BLaER1 treated with 17β-estradiol and CSF1 and Interleukin-3, amounts not matched to agents 10 nM and 100 nM (cell line): ENCODE results near the gene COX7A2L.
A peak's percentile ranks its signal among the peaks of the same experiment; 100 is the strongest.
"Not testable (repeated sequence)": the region's sequence is repeated elsewhere in the genome, so short reads cannot be mapped to it uniquely, and the experiment has no call there.

Source experiments
- H3K27ac ChIP-seq, 11 experiments: shearing (Covaris generic); formaldehyde crosslinking; 2 replicates each; pipeline ENCODE4 v1.8.1; 2022
- H3K27me3 ChIP-seq, 11 experiments: shearing (Covaris generic); formaldehyde crosslinking; 2 replicates each; pipeline ENCODE4 v1.8.1; 2022
- H3K36me3 ChIP-seq, 11 experiments: shearing (Covaris generic); formaldehyde crosslinking; 2 replicates each; pipeline ENCODE4 v1.8.1; 2022
- H3K4me1 ChIP-seq, 10 experiments: shearing (Covaris generic); formaldehyde crosslinking; 2 replicates each; pipeline ENCODE4 v1.8.1; 2022
- H3K4me2 ChIP-seq, 11 experiments: shearing (Covaris generic); formaldehyde crosslinking; 2 replicates each; pipeline ENCODE4 v1.8.1; 2022
- H3K4me3 ChIP-seq, 10 experiments: shearing (Covaris generic); formaldehyde crosslinking; 2 replicates each; pipeline ENCODE4 v1.8.1; 2022
- H3K9ac ChIP-seq, 11 experiments: shearing (Covaris generic); formaldehyde crosslinking; 2 replicates each; pipeline ENCODE4 v1.8.1; 2022
- H3K9me3 ChIP-seq, 11 experiments: shearing (Covaris generic); formaldehyde crosslinking; replicated peaks in 1 of 11; 2 replicates each; pipeline ENCODE4 v1.8.1; 2022
- H4K20me1 ChIP-seq, 11 experiments: shearing (Covaris generic); formaldehyde crosslinking; 2 replicates each; pipeline ENCODE4 v1.8.1; 2022
- Cebpa-rat ChIP-seq, 11 experiments: shearing (Covaris generic); IDR thresholded peaks; 2 replicates each; pipeline ENCODE4 v1.8.1; 2022

COX7A2L gene, protein sequence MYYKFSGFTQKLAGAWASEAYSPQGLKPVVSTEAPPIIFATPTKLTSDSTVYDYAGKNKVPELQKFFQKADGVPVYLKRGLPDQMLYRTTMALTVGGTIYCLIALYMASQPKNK

GRCh38 chr2:42360890-42361727 lies at the start of gene COX7A2L:
TSS of gene COX7A2L (minus strand) at chr2:42361217. CDS start at chr2:42361161, 56 bp downstream.
- H3K9ac ChIP-seq = peak within 1 kb of the TSS; percentile 90 to 98 (median 96)
- H4K20me1 ChIP-seq = peaks cover 18 to 39% (median 28%) of the 10 kb centered on the region in 11 experiments; a peak in 17 of 22 replicates
- H3K36me3 ChIP-seq = peaks cover 6 to 24% (median 8%) of the 10 kb centered on the region in 11 experiments; a peak in 17 of 22 replicates
- H3K4me1 ChIP-seq = peaks cover 27 to 39% (median 32%) of the 10 kb centered on the region in 10 experiments
- peak within 1 kb of the TSS; percentile 94 to 99 (median 96) for H3K27ac ChIP-seq
- H3K9me3 ChIP-seq = no peaks in the 10 kb centered on the region
- H3K4me2 ChIP-seq = peak within 1 kb of the TSS; percentile 83 to 97 (median 91)
- no peak for TF ChIP-seq Cebpa-rat (IDR thresholded peaks at IDR 0.05)
- peak within 1 kb of the TSS; percentile 86 to 98 (median 94) for H3K4me3 ChIP-seq
- H3K27me3 ChIP-seq = no peaks in the 10 kb centered on the region

GRCh38 chr2:42408009-42408408 lies 47.0 kb upstream of the COX7A2L start:
- Histone ChIP-seq H3K27ac (no peak overlapping the region), H3K36me3 (no peaks in the 10 kb centered on the region), H3K4me3 (no peak overlapping the region), H3K4me2 (no peak overlapping the region), H4K20me1 (no peaks in the 10 kb centered on the region), H3K9ac (no peak overlapping the region), H3K27me3 (no peaks in the 10 kb centered on the region), H3K4me1 (no peaks in the 10 kb centered on the region), H3K9me3 (peaks cover 21 to 27% (median 25%) of the 10 kb centered on the region in 11 experiments)
- TF ChIP-seq Cebpa-rat (IDR thresholded peaks at IDR 0.05) = no peak

GRCh38 chr2:42407476-42407875 lies 46.5 kb upstream of the COX7A2L start:
- Histone ChIP-seq H3K4me1 (no peaks in the 10 kb centered on the region), H3K9ac (no peak overlapping the region), H3K27me3 (no peaks in the 10 kb centered on the region), H3K4me2 (no peak overlapping the region), H3K4me3 (no peak overlapping the region), H3K36me3 (no peaks in the 10 kb centered on the region), H3K9me3 (peaks cover 19 to 24% (median 22%) of the 10 kb centered on the region in 11 experiments), H4K20me1 (no peaks in the 10 kb centered on the region), H3K27ac (no peak overlapping the region)
- TF ChIP-seq Cebpa-rat (IDR thresholded peaks at IDR 0.05) = no peak

DNA sequence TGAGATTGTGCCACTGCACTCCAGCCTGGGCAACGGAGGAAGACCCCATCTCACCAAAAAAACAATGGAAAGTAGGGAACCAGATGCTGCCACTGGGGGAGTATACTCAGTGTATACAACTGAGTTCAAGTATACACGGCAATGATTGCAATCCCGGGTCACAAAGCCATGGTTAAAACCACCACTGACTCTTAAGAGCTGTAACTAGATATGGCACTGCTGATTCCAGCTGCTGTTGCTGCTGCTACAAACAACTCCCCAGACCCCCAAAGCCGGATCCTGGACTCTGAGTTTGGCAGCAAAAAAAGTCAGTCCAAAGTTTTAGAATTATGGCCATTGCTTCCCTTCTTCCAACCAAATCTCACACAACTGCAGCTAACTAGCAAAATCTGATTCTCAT lies 43.7 kb upstream of the COX7A2L start:
- Histone ChIP-seq H3K9ac (no peak overlapping the region), H3K4me1 (no peaks in the 10 kb centered on the region), H3K27ac (no peak overlapping the region), H3K4me2 (no peak overlapping the region), H3K36me3 (no peaks in the 10 kb centered on the region), H3K9me3 (peaks cover 19 to 24% (median 21%) of the 10 kb centered on the region in 11 experiments), H3K27me3 (no peaks in the 10 kb centered on the region), H4K20me1 (no peaks in the 10 kb centered on the region), H3K4me3 (no peak overlapping the region)
- no peak for TF ChIP-seq Cebpa-rat (IDR thresholded peaks at IDR 0.05)

GRCh38 chr2:42401773-42402172 lies 40.8 kb upstream of the COX7A2L start:
- Histone ChIP-seq H3K9me3 (no peaks in the 10 kb centered on the region), H4K20me1 (no peaks in the 10 kb centered on the region), H3K4me1 (no peaks in the 10 kb centered on the region), H3K4me2 (no peak overlapping the region), H3K27me3 (no peaks in the 10 kb centered on the region), H3K36me3 (no peaks in the 10 kb centered on the region), H3K9ac (no peak overlapping the region), H3K4me3 (no peak overlapping the region), H3K27ac (no peak overlapping the region)
- no peak for TF ChIP-seq Cebpa-rat (IDR thresholded peaks at IDR 0.05)

DNA sequence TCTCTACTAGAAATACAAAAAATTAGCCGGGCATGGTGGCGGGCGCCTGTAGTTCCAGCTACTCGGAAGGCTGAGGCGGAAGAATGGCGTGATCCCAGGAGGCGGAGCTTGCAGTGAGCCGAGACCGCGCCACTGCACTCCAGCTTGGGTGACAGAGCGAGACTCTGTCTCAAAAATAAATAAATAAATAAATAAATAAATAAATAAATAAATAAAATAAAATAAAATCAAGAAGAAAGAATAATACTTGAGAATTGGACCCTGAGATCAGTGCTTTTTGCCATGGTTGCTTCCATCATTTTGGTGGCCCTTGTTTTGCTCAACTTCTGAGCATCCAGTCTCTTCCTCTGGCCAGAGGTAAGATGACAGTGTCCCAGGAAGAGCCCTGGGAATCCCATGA lies 37.0 kb upstream of the COX7A2L start:
- not testable (repeated sequence) for H3K4me3 ChIP-seq, H3K4me2 ChIP-seq, H3K27ac ChIP-seq, H3K36me3 ChIP-seq, H3K9me3 ChIP-seq, H3K9ac ChIP-seq, H3K27me3 ChIP-seq, H3K4me1 ChIP-seq, H4K20me1 ChIP-seq

DNA sequence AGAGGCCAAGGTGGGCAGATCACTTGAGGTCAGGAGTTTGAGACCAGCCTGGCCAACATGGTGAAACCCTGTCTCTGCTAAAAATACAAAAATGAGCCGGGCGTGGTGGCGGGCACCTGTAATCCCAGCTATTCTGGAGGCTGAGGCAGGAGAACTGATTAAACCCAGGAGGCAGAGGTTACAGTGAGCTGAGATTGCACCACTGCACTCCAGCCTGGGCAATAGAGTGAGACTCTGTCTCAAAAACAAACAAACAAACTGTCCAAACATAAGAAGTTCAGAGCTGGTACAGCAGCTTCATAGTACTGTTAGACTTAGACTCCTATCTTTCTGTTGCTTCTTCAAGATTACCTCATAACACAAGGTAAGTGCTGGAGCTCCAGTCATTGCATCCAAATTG lies 32.3 kb upstream of the COX7A2L start:
- H3K36me3 ChIP-seq, H3K27ac ChIP-seq, H3K9ac ChIP-seq: not testable (repeated sequence)

DNA sequence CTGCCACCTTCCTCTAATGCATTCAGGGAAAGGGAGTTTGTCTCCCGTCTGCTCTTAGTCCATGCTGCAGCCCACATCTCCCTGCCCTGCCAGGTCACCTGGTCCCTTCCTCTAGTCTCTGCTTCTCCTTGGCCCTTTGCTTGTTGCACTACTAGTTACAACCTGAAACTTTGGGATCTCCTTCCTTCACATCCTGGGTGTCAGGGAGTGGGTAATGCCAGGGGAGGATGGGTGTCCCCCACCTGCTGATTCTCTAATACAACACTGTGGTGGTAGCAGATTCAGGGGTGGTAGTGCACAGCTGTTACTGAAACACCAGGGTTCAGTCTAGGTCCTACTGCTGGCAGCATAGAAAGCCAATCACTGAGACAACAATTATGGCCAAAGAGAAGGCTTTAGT lies 31.2 kb upstream of the COX7A2L start:
- Histone ChIP-seq H3K4me3 (no peak overlapping the region), H3K4me1 (no peaks in the 10 kb centered on the region), H3K36me3 (no peaks in the 10 kb centered on the region), H4K20me1 (no peaks in the 10 kb centered on the region; a peak in 1 of 22 replicates), H3K27ac (no peak overlapping the region), H3K9me3 (peaks cover 7 to 19% (median 10%) of the 10 kb centered on the region in 11 experiments; a peak in 20 of 22 replicates), H3K9ac (no peak overlapping the region), H3K4me2 (no peak overlapping the region), H3K27me3 (no peaks in the 10 kb centered on the region)
- no peak for TF ChIP-seq Cebpa-rat (IDR thresholded peaks at IDR 0.05)

More for the DNA sequence above, 32.3 kb upstream of the COX7A2L start:
- not testable (repeated sequence) for H3K4me1 ChIP-seq, H3K4me2 ChIP-seq, H3K27me3 ChIP-seq, H4K20me1 ChIP-seq, H3K4me3 ChIP-seq
- H3K9me3 ChIP-seq = peaks cover 7 to 19% (median 10%) of the 10 kb centered on the region in 11 experiments; a peak in 20 of 22 replicates

GRCh38 chr2:42390401-42390969 lies 29.5 kb upstream of the COX7A2L start:
- H3K36me3 ChIP-seq = no peaks in the 10 kb centered on the region
- H3K9me3 ChIP-seq = peaks cover 7 to 19% (median 10%) of the 10 kb centered on the region in 11 experiments; a peak in 20 of 22 replicates
- no peaks in the 10 kb centered on the region; a peak in 1 of 22 replicates for H4K20me1 ChIP-seq
- no peak overlapping the region for H3K27ac ChIP-seq
- no peaks in the 10 kb centered on the region for H3K27me3 ChIP-seq
- no peaks in the 10 kb centered on the region for H3K4me1 ChIP-seq
- no peak overlapping the region for H3K9ac ChIP-seq
- TF ChIP-seq Cebpa-rat (IDR thresholded peaks at IDR 0.05) = no peak
- H3K4me2 ChIP-seq = no peak overlapping the region
- no peak overlapping the region for H3K4me3 ChIP-seq
